NT2/D1 (cell line): ENCODE data around the gene FEM1B.

Experiments
- SUZ12 ChIP-seq: IDR thresholded peaks from 2 replicates; pipeline ENCODE4 v1.6.1; 2011; ENCODE audit not compliant: insufficient read length, insufficient read depth; ENCODE audit errors: extremely low read depth
- ZNF274 ChIP-seq: IDR thresholded peaks from 2 replicates; pipeline ENCODE4 v1.6.1; 2011; ENCODE audit warnings: mild to moderate bottlenecking, low read depth, low read length

GRCh38 chr15:68286256-68286655 is 8.7 kb downstream of the FEM1B start:
- no peak for TF ChIP-seq SUZ12
- no peak for TF ChIP-seq ZNF274
